ENCODE data around the gene RABGAP1L.

DNA sequence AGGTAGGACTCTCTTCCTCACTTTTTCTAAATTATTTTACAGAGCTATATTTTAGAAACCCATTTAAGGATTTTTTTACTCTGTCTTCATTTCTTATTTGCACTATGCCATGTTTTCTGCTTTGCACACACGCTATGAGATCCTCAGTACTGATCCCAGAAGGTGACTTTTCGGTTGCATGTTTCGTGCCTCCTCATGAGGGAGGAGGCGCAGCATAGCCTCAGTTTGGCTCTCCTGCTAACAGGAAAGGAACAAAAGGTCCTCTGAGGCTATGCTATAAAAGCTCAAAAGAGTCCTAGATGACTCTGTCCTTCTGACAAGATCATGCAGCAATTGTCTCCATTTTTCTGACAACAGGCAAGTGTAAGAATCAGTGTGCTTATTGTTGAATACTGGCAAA, 478.2 kb downstream of the RABGAP1L start:
- TF ChIP-seq, protein P1, sequence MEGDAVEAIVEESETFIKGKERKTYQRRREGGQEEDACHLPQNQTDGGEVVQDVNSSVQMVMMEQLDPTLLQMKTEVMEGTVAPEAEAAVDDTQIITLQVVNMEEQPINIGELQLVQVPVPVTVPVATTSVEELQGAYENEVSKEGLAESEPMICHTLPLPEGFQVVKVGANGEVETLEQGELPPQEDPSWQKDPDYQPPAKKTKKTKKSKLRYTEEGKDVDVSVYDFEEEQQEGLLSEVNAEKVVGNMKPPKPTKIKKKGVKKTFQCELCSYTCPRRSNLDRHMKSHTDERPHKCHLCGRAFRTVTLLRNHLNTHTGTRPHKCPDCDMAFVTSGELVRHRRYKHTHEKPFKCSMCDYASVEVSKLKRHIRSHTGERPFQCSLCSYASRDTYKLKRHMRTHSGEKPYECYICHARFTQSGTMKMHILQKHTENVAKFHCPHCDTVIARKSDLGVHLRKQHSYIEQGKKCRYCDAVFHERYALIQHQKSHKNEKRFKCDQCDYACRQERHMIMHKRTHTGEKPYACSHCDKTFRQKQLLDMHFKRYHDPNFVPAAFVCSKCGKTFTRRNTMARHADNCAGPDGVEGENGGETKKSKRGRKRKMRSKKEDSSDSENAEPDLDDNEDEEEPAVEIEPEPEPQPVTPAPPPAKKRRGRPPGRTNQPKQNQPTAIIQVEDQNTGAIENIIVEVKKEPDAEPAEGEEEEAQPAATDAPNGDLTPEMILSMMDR (IDR thresholded peaks at IDR 0.05; ENCODE audit: low read depth, low read length, missing input control): no peak
- TF ChIP-seq, protein P2, sequence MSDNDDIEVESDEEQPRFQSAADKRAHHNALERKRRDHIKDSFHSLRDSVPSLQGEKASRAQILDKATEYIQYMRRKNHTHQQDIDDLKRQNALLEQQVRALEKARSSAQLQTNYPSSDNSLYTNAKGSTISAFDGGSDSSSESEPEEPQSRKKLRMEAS (IDR thresholded peaks at IDR 0.05): no peak
- no peak for TF ChIP-seq HNF4A (conservative IDR thresholded peaks at IDR 0.05)
- no peak for TF ChIP-seq TAF1 (conservative IDR thresholded peaks at IDR 0.05)
- TF ChIP-seq EGR1 (IDR thresholded peaks at IDR 0.05; ENCODE audit: low read depth in 2 of 2): no peak
- no peak for TF ChIP-seq SP1 (IDR thresholded peaks at IDR 0.05)
- TF ChIP-seq YY1 (IDR thresholded peaks at IDR 0.05): no peak
- TF ChIP-seq JUND (IDR thresholded peaks at IDR 0.05): no peak
- TF ChIP-seq GABPA (IDR thresholded peaks at IDR 0.05 in 1 of 2, conservative IDR thresholded peaks at IDR 0.05 in 1 of 2): no peak

All from liver (tissue), 3 donors.